Fibroblast of the aortic adventitia (primary cell): ENCODE results near the gene ADAM12. TPM values are rescaled to one million over a fixed set of nuclear protein-coding genes. Genes with fewer than 3 reads are reported as not detected.

Experiments used
- DNase-seq: peaks from one replicate; pipeline ENCODE4 v3.0.0-alpha.2; 2010; ENCODE audit warnings: low read depth
- H3K4me3 ChIP-seq: 2 replicates; pipeline ENCODE4 v1.5.1; 2011; ENCODE audit warnings: low read depth, mild to moderate bottlenecking, control low read depth, low read length, moderate library complexity
- total RNA-seq: library from RNA; depleted of rRNA; stranded (reverse); fragments of >200 nt; gene quantifications from 2 replicates; pipeline ENCODE4 v1.2.3, GENCODE V29; 2012; ENCODE audit warnings: low replicate concordance
- TF ChIP-seq, protein P1 (sequence below): IDR thresholded peaks from 2 replicates; pipeline ENCODE4 v1.5.1; 2011; ENCODE audit warnings: mild to moderate bottlenecking, low read length, control low read depth, inconsistent platforms; ENCODE audit not compliant: insufficient read depth

The ADAM12 gene
- total RNA-seq, 1 donor, result 82.7 TPM

DNA sequence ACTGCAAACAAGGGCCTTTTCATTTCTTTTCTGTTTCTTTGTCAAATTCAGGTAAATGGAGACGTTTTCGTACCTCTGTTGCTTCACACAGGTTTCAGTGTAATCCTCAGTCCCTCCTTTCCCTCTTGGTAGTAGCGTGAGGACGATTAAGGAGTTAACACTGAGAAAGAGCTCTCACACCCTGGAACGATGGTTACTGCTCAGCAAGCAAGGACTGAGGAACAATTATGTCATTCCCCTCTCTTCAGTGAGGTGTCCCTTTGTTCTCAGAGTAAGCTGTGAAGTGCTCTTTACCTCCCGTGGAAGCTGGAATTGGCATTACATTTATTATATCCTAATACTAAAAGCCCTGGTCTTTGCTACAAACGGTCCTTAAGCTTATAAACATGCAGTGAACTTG is 396.0 kb downstream of the ADAM12 start:
- TF ChIP-seq, protein P1, sequence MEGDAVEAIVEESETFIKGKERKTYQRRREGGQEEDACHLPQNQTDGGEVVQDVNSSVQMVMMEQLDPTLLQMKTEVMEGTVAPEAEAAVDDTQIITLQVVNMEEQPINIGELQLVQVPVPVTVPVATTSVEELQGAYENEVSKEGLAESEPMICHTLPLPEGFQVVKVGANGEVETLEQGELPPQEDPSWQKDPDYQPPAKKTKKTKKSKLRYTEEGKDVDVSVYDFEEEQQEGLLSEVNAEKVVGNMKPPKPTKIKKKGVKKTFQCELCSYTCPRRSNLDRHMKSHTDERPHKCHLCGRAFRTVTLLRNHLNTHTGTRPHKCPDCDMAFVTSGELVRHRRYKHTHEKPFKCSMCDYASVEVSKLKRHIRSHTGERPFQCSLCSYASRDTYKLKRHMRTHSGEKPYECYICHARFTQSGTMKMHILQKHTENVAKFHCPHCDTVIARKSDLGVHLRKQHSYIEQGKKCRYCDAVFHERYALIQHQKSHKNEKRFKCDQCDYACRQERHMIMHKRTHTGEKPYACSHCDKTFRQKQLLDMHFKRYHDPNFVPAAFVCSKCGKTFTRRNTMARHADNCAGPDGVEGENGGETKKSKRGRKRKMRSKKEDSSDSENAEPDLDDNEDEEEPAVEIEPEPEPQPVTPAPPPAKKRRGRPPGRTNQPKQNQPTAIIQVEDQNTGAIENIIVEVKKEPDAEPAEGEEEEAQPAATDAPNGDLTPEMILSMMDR, result no peak
- no peak for DNase-seq
- H3K4me3 ChIP-seq, result no peak overlapping the region

DNA sequence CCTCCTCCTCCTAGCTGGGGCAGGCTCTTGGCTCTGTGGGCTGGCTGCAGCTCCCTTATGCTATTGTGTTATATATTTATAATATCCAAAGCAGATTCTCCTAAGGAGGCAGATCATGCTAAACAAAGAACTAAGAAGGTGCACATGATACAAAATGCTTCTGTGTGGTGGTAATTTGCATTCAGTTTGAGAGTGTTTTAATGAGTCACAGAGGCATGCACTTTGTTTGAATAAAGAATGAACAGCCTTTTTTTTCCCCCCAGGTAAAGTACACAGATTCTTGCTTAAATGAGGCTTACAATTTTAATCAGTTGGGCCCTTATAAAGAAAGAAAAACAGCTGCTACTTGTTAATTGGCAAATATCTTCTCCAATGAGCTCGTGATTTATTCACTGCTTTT is 396.9 kb downstream of the ADAM12 start:
- DNase-seq, result no peak
- no peak overlapping the region for H3K4me3 ChIP-seq
- TF ChIP-seq, protein P1, result no peak

DNA sequence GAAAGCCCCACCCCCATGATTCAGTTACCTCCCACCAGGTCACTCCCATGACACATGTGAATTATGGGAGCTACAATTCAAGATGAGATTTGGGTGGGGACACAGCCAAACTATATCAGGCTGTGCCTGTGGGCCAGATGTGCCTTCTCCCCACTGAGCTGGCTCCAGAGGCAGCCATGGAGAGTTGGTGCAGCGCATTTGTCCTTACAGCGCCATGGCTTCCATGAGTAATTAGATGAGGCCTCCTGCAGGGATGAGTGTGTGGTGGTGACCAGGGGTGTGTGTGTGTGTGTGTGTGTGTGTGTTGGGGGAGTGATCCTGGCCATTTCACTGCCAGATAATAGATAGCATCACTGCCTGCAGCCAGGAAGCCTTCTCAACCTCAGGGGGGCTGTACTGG is 397.3 kb downstream of the ADAM12 start:
- TF ChIP-seq, protein P1, result no peak

DNA sequence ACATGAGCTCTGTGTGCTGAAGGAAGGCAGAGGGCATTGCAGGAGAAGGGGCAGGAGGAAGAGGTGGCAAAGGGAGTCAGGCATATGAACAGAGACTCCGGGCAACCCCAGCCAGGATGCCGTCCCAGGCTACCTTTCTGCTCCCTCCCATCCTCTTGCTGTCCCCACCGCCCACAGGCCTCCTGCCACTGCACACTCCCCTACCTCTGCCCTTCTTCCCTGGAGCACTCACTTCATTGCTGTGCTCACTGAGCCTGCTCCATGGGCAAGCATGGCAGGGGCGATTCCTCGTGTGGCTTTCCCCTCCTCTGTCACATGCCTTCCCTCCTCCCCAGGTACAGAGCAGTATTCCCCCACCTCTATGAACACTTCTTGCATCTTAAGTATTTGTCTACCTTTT is 398.5 kb downstream of the ADAM12 start:
- no peak for DNase-seq
- TF ChIP-seq, protein P1, result no peak
- no peak overlapping the region for H3K4me3 ChIP-seq

More for the DNA sequence above, 397.3 kb downstream of the ADAM12 start:
- DNase-seq, result no peak
- H3K4me3 ChIP-seq, result no peak overlapping the region

DNA sequence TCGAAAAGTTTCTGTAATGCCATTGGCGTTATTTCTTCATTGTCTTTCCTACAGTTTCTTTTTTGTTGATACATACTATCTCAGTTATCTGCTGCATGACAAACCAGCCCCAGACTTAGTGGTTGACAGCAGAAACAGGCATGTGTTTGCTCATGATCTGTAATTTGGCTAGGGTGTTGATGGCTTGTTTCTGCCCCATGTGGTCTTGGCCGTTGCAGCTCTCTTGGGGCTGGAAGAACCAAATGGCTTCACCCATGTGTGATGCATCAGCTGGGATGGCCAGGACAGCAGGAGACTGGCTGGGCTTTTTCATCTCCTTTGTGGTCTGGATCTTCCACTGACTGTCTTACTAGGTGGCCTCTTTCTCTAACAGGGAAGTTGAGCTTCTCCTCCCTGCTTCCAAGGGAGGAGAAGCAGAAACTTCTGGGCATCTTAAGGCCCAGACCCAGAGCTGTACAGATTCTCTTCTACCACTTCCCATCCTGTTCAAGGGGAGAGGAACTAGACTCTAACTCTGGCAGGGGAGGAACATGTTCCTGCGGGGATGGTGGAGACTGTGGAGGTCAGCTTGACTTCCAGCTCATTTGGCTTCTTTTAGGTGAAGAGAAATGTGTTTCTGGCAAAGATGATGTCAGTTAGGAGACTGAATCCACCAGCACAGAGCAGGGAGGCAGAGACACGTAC is 402.6 kb downstream of the ADAM12 start:
- DNase-seq, result peak; percentile 19
- no peak overlapping the region for H3K4me3 ChIP-seq
- TF ChIP-seq, protein P1, result no peak

DNA sequence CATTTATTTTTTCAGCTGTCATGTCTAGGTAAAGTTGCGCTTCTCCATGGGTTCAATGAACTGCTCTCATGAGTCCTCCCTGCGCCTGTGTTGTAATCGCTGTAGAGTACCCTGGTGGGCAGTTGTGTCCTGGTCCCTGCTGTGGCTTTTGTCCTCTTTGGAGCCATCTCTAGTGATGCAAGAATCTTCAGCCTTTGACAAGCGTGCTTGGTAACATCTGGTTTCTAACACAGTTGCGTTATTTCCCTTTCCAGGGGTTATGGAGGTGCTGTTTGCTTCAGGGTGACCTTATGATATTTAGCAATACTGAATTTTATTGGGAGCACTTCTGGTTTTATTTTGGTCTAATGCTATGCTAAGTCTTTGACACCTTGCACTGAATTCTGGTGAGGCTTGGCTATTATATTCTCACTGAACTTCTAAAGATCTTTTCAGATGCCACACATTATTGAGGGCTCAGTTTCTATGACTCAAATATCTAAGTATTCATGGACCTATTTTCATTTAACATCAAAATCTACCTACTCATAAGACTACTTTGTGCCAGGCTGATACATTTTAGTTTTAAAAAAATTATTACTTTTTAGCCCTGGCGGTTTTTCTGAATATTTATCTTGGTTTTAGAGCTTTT is 403.3 kb downstream of the ADAM12 start:
- DNase-seq, result no peak
- TF ChIP-seq, protein P1, result no peak
- no peak overlapping the region for H3K4me3 ChIP-seq
